ENCODE measurements around the gene WWOX.

GRCh38 chr16:78249056-78249455, 149.6 kb downstream of the WWOX start:
- TF ChIP-seq RAD21 (IDR thresholded peaks at IDR 0.05 in 1 of 2, conservative IDR thresholded peaks at IDR 0.05 in 1 of 2; ENCODE audit: low read depth in 2 of 2, low read length in 2 of 2) (peak; percentile 80 to 82), CTCF (IDR thresholded peaks at IDR 0.05; ENCODE audit: control extremely low read depth in 1 of 3, insufficient read depth in 1 of 3, low read depth in 1 of 3, low read length in 3 of 3) (peak; percentile 63 to 68 (median 68)), ASH2L (IDR thresholded peaks at IDR 0.05; ENCODE audit: low read length) (no peak), NRF1 (IDR thresholded peaks at IDR 0.05; ENCODE audit: low read depth, low read length) (no peak), KDM1A (IDR thresholded peaks at IDR 0.05; ENCODE audit: borderline replicate concordance, low read length) (no peak), SP2 (IDR thresholded peaks at IDR 0.05; ENCODE audit: low read length) (no peak), EP300 (IDR thresholded peaks at IDR 0.05; ENCODE audit: borderline replicate concordance in 1 of 2, low read depth in 2 of 2, low read length in 2 of 2) (no peak), ATF3 (IDR thresholded peaks at IDR 0.05; ENCODE audit: insufficient read depth, low read depth, low read length) (no peak), JUND (IDR thresholded peaks at IDR 0.05; ENCODE audit: low read length) (no peak), EZH2 (IDR thresholded peaks at IDR 0.05; ENCODE audit: low read depth, low read length, severe bottlenecking) (no peak)

Data from H1 (cell line).